Neural progenitor cell (in vitro differentiated cells): ENCODE measurements around the gene PLA2R1.

ENCODE experiments used
- CTCF ChIP-seq: fragments of 200-600 bp; sonication (generic); IDR thresholded peaks from 2 replicates; pipeline ENCODE4 v1.5.1; 2017; ENCODE audit warnings: antibody characterized with exemption, mild to moderate bottlenecking
- EZH2 ChIP-seq: fragments of 200-600 bp; sonication (generic); IDR thresholded peaks from 2 replicates; pipeline ENCODE4 v1.6.1; 2017; ENCODE audit warnings: antibody characterized with exemption, mild to moderate bottlenecking, moderate library complexity

- TF ChIP-seq CTCF (no peak), EZH2 (no peak)
Measured at GRCh38 chr2:160044728-160045127, 17.7 kb downstream of the PLA2R1 start.
